Embryonic facial prominence (tissue), 1 donor: Measurements from ENCODE around the gene NECAB3.

ENCODE experiments used
- DNase-seq: peaks from one replicate; pipeline ENCODE4 v3.0.0-alpha.2; 2016; ENCODE audit errors: extremely low spot score

Gene NECAB3

DNA sequence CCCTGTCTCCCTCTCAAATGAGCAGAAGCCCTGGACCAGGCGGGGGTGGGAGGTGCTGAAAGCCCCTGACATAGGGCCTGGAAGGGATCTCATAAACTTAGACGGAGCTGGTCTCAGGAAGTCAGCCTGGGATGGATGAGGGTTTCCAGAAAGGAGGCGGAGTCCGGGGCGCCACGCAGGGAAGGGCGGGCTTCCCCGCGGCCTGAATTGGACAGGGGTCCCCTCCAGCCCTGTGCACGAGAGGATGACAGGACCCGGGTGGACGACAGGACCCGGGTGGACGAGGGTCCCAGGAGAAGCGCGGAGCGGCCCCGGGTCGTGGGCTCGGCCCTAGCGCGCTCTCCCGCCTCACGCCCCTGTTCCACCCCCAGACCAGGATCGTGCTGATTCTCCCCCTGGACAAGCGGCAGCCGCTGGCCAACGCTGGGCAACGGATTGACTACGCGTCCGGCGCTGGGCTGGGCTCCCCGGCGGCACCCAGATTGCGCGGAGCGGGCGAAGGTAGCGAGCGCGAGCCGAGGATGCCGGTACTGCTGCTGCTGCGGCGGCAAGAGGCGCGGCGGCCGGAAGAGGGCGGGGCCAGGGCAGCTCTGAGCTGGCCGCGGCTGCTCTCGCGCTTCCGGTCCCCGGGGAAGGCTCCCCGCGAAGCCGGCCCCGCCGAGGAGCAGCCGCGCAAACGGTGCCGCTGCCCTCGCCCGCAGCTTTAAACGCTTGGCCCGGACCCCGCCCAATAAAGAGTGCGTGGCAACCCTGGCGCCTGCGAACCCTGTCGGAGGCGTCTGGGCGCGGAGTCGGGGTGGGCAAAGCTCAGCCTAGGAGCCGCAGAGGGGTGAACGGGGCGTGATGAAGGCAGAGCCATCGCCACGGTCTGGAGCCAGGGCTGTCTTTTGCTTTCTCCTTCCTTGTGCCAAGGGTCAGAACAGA lies 10.8 kb downstream of the NECAB3 start:
- DNase-seq, result no peak

DNA sequence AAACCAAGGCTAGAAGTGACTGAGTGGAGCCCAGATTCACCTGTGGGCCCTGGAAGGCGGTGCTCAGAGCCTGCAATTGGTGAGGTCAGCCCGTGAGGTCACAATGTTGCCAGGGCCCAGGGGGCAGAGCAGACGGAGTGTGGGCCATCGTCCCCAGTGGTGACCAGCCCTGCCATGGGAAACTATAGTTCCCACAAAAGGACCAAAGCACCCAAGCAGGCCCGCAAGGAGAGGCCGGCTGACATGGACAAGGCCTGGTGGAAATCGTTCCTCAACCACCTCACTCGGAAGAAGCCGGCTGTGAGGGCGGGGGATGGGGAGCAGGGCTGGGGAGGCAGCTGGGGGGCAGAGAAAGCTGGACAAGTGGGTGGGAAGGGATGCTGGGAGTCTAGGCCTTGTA lies 12.1 kb downstream of the NECAB3 start, which contains the start of gene C20orf144:
Gene C20orf144, plus strand, starts transcription at position 156 of the 400 bp plus-strand sequence. Its CDS starts 19 bp downstream, at position 175.
- no peak for DNase-seq

DNA sequence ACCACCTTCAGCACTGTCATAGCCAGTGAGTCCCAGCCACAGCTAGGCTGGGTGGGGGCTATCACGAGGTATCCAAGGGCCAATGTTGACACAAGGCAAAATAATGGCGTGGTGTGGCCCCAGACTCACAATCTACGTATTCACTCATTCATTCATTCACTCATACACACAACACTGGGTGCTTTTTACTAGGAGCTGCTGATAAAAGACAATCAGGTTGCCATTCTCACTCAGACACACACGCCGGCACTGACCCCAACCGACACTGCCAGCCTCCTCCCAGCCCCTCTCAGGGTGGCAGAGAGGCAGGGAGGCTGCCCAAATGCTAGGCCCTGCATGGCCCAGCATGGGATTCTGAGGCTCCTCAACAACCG lies 13.6 kb downstream of the NECAB3 start:
- no peak for DNase-seq

DNA sequence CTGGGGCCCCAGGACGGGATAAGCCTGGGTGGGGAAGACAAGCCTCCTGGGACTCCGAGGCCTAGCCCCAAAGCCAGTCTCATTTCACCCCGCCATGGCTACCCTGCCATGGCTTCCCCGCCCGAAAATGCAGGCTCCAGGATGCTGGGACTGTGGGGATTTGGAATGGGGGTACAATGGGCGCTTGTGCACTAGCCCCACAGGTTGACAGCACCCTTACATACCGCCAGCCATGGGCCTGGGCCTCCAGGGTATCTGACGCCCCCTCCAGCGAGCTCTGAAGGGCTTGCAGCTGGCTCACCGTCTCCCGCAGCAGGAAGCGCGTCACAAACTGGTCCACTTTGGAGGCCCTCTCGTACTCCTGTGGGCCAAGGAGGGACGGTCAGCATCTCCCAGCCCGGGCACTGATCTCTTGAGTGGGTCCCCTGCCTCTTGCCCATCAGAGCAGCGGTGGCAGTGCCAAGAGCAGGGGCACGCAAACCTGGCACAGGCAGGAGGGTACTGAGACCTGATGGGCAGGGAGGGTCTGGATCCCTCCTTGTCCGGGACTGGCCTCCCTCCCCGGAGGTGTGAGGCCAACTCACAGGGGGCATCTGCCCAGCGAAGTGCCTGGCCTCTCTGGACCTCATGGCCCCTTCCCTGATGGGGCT lies 14.1 kb downstream of the NECAB3 start:
- no peak for DNase-seq

DNA sequence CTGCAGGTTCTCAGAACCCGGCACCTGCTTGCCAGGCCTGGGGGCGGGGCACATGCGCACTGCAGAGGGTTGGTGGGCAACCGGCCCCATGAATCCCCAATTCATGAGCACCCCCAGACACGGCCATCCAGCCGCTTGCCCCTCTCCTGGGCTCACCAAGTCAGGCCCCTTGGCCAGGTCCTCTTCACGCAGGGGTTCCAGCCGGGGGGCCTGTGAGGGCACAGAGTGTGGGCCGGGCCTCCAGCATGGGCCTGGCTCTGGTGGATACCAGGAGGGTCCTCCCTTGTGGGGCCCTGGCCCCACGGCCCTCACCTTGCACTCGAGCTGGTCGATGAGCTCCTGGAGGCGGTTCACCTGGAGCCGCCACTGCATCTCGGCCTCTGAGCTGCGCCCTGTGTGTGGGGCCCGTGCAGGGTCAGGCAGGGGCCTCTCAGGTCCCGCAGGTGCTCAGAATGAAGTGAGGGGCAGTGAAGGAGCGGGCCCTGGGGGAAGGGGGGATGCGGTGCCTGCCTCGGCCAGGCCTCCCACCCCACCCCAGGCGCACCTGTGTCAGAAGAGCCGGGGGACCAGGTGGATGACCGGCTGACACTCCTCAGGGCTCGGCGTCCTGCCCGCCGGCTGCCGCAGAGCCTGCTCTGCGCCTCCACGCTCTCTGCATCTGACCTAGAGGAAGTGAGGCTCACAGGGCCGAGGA lies 14.7 kb downstream of the NECAB3 start:
- no peak for DNase-seq

DNA sequence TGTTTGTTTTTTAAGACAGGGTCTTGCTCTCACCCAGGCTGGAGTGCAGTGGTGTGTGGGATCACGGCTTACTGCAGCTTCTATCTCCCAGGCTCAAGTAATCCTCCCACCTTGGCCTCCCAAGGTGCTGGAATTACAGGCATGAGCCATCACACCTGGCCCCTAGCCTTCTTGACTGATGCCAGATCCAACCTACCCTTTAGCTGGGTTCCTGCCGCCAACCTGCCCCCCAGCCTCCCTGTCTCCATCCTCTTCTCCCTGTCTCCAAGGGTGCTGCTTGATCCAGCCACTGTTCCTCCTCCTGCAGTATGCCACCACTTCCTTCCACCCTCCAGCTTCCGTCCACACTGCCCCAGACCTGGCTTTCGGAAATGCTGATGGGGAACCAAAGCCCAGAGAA lies 15.3 kb downstream of the NECAB3 start:
- DNase-seq, result no peak

DNA sequence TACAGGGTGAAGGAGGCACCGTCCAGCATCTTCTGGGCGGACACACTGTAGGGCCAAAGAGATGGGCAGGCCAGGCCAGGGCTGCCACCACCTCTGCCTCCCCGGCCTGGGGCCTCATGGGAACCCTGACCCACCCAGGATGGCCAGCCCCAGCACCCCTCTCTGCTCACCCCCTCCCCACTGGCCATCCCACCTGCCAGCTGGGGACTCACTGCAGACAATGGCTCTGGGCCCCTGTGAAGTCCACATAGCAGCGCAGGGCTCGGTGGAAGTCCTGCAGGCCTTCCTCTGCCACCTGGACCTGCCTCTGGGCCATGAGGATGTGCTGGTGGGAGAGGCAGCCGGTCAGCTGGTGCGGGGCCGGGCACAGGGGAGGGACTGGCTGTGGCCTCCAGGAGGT lies 15.7 kb downstream of the NECAB3 start:
- DNase-seq, result no peak

DNA sequence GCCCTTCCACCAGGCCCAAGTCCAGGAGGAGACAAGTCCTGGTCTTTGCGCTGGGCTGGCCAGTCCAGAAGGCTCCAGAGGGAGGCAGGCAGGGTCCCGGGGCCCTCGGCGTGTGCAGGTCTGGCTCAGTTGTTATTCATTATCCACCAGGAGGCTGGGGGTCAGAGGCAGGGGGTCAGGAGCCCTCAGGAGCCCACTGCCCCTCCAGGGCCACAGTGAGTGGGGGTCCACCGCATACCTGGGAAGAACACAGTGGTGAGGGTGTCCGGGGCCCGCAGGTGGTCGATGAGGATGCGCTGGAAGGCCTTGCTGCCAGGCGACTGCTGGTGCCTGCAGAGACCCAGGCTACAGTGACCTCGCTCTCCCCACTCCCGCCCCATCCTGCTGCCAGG lies 16.5 kb downstream of the NECAB3 start:
- no peak for DNase-seq

DNA sequence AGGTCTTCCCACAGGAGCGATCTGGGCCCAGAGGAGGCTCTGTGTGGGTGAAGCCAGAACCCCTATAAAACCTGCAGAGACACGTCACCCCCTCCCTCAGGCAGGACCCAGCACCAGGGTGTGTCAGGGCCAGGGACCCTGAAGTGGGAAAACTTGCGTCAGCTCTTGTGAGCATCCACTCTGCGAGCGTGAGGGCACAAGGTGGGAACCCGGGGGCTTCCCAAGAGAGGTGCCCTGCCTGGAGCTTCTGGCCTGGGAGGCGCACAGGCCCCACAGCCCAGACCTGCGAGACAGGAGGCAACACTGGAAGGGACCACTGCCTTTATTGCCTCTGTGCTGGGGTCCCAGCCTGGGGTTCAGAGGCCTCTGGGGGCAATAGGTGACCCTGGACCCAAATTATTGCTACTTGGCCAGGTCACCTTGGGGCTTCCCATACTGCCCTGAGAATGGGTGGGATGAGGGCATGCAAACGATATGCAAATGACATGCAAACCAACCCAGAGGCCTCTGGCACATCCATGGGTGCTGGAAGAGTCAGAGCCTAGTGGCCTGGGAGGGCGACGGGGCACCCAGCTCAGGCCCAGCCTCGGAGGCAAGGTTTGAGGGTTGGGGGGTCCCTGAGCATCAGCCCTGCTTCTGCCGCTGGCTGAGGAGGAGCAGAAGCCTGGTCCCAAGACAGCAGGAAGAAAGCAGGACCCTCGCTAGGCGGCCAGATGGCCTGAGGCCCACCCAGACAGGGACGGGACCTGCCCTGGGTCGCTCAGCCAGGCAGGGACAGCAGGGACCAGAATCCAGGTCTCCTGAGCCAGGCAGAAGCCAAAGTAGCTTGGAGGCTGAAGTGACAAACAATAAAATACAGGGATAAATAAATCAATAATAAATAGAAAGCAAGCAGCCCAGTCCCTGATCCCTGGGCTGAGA lies 17.2 kb downstream of the NECAB3 start:
- no peak for DNase-seq

DNA sequence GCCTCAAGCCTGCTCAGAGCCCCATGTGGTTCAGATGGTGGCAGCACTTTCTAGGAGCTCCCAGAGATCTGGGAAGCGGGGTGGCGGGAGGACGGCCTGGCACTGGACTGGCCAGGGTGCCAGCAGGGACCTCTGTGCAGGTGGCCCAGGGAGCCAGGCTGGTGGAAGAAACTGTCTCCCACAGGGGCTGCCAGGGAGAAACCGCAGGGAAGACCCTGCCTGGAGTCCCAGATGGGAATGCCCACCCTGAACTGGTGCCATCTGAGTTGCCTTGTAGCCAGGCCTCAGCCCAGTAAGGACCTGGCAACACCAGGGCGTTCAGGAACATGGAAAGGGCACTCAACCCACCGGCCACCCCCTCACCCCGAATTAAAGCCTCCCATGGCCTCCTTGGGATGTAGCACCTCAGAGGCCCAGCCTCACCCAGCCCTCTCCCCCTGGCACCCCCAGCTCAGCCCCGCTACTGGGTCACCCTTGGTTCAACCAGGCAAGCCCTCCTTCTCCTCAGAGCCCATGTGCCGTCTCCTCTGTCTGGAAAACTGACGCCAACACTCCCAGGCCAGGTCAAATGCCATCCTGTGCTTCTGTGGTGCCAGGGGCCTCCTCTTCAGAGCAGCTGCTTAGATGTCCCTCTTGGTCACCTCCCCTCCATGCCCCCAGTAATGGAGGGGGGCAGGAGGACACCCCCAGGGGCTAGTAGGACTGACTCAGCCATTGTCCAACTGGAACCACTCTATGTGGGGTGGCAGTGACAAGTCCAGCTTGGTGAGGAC lies 18.0 kb downstream of the NECAB3 start:
- DNase-seq, result no peak

DNA sequence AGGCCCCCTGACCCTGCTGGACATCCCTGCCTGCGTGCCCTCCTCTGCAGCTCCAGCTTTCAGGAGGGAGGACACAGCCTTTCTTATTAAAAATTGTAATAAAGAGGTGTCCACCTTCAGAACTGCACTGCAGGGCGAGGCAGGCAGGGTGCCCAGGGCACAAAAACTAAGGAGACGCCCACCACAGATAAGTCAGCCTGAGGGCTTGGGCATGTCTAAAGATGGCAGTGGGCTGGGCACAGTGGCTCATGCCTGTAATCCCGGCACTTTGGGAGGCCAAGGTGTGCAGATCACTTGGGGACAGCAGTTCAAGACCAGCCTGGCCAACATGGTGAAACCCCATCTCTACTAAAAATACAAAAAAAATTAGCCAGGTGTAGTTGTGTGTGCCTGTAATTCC lies 19.1 kb downstream of the NECAB3 start:
- DNase-seq, result no peak

DNA sequence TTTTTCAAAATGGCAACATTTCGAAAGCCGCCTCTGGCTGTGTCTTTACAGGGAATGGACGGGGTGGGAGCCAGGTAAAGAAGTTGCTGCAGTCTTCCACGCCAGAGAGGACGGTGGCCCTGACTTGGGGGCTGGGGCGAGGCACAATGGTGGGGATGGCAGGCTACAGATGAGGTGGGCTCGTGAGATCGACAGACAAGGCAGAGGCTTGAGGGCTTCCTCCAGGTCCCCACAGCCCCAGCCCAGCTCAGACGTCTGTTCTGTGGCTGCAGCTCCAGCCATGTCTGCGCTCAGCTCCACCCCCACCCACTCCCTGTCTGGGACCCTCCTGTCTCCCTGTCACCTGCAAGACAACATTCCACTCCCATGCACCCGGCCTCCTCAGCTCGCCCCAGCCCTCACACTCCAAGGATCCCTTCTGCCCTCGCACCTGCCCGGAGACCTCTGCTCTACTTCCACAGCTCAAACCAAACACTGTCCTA lies 19.5 kb downstream of the NECAB3 start:
- no peak for DNase-seq

DNA sequence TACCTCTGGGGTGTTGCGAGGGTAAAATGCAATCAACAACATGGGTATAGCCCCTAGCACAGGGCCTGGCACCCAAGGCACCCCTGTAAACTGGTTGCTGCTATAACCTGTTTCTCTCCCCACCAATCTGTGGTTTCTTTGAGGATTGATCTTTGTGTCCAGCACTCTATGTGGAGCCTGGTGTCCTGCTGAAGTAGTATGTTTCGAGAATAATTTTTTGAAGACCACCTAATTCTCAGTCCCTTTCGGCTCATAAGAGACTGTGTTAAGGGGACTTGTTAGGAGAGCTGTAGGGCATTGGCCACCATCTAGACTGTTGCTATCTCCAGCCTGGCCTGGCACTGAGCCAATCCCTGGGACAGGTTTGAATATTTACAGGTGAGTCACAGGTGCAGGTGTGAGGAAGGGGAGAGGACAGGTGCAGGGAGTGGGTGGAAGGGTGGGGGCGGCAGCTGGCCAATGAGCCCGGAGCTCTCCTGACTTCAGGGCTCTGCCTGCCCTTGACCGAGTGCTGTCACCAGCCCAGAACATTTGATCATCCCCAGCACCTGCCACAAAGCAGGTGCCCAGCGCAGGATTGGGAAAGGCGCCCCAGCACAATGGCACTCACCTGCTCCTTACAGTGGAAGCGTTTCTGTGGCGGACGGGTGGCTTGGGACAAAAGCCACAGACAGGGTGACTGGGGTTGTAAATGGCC lies 20.2 kb downstream of the NECAB3 start:
- no peak for DNase-seq

DNA sequence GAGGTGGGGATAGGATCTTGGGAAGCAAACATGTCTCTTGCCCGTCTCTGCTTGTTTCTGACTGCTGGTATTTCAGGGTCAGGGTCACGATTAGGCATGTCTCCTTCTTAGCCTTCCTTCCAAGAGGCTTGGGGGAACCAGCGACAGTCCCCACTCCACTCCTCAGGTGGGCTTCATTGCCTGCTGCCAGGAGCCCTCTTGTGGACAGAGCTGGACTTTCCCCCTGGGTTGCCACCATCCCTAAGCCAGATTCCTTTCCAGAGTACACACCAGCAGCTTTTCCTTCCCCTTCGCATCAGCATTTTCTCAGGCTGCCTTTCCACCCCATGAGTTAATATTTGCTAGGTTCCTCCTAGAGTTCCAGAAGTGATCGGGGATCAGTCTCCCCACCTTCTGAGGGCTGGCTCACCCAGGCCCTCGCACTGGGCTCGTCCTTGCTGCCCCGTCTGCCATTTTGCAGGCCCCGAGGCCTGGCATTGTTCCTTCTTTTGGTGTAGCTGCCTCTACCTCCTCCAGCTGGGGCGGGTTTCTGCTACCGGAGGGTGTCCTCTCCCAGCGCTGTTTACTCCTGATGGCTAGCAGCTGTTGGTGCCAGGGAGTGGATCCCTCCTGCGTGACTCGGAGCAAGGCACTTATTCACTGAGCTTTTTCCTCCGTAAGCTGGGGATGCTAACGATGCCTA lies 20.9 kb downstream of the NECAB3 start:
- DNase-seq, result no peak

DNA sequence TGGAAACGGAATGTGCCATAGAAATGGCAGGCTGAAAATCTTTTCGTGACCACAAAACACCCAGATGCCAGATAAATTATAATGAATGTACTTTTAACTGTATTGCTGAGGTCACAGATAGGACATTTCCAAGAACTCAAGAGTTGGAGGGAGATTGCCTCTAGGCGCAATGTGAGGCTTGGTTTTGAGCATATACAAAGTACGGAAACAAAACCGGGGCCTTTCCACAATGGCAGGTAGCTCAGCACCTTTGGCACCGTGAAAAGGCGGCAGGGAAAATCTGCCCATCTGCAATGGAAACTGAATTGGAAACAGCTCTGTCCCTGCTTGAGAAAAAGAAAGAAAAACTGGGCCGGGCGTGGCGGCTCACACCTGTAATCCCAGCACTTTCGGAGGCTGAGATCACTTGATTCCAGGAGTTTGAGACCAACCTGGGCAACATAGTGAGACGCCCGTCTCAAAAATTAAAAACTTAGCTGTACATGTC lies 22.6 kb downstream of the NECAB3 start:
- no peak for DNase-seq

DNA sequence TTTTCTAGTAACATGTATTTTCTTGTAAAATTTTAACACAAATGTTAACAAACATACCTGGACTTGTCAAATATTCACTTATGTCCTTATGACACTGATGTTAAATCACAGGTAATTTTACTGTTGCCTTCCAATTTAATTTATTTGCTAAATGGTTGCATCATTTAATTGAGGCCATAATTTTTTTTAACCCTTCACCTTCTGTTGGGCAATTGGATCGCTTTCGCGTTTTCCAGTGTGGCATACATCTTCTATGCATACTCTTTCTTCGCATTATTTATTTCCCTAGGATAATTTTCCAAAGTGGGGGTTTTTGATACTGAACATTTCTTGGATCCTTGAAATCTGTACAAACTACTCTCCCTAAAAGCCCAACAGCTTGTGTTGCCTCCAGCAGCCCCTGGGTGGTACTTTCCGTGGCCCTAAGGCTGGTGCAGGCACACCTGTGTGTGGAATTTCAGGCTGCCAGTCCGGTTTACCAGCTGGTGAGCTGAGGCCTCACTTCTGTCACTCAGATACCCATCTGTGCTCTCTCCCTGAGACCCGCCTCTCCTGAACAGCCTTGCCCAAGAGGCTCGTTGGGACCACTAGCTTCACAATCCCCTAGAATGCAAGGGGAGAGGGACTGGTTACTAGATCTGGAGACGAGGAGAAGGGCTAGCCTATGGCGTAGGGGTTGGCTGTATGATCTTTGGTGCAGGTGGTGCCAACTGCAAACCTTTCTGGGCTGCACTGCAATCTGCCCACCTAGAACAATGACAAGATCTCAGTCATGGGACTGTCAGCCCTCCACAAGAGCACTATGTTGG lies 23.3 kb downstream of the NECAB3 start:
- no peak for DNase-seq

DNA sequence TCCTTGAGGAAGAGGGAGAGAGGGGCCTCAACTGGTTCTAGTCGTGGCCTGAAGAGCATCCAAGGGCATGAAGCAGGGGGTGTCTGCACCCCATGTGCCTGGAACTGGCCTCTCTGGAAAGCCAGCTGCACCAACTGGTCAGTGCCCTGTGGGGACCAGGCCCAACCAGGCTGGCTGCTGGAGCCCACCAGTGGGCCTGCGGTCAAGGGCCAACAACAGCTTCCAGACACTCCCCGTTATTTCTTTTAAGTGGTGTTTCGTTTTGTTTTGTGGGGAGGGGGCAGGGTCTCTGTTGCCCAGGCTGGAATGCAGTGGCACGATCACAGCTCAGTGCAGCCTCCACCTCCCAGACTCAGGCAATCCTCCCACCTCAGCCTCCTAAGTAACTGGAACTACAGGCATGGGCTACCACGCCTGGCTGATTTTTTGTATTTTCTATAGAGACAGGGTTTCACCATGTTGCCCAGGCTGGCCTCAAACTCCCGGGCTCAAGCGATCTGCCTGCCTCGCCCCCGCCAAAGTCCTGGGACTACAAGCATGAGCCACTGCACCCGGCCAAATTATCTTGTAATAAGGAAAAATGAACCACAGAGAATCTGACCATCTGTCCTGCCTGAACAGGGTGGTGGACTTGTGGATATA lies 24.0 kb downstream of the NECAB3 start:
- no peak for DNase-seq

DNA sequence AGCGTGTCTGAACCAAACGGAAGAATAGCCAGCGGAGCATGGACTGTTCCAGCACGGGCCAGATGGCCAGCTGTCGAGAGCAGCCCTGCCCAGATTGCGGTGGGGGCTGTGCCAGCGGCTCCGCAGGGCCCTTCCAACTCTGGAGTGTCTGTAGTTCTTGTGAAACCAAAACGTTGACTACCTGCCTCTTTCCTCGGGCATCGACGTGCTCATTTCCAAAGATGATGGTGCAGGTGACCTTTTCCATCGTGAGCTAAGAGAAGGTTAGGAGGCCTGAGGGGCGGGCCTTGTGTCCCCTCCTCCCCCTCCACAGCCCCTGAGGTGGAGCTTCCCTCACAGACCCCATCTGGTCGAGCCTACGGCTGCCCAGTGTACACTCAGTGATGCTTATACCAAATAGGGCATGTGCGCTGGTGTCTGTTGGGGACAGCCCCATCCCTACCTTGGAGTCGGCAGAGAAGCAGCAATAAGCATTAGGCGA lies 25.0 kb downstream of the NECAB3 start:
- DNase-seq, result no peak
